Ascending aorta (tissue), 2 donors: ENCODE data around the gene MYH15. TPM values are rescaled to one million over a fixed set of nuclear protein-coding genes. Genes with fewer than 3 reads are reported as not detected.

Source experiments
- DNase-seq, 2 donors: peaks; one replicate each; pipeline ENCODE4 v3.0.0-alpha.2; 2019; ENCODE audit warnings: low spot score in 2 of 2
- H3K27ac ChIP-seq, 2 donors: fragments of 200-600 bp; sonication (generic); one replicate each; pipeline ENCODE4 v1.5.1; 2016 to 2017; ENCODE audit warnings: mild to moderate bottlenecking in 1 of 2
- H3K27me3 ChIP-seq: fragments of 200-600 bp; sonication (generic); one replicate; pipeline ENCODE4 v1.5.1; 2017
- H3K36me3 ChIP-seq, 2 donors: fragments of 200-600 bp; sonication (generic); one replicate each; pipeline ENCODE4 v1.5.1; 2016
- H3K4me1 ChIP-seq, 2 donors: fragments of 200-600 bp; sonication (generic); one replicate each; pipeline ENCODE4 v1.5.1; 2016 to 2017; ENCODE audit warnings: mild to moderate bottlenecking in 1 of 2
- H3K4me3 ChIP-seq, 2 donors: fragments of 200-600 bp; sonication (generic); one replicate each; pipeline ENCODE4 v1.5.1; 2016 to 2017; ENCODE audit warnings: mild to moderate bottlenecking in 1 of 2
- H3K9me3 ChIP-seq, 2 donors: fragments of 200-600 bp; sonication (generic); one replicate each; pipeline ENCODE4 v1.5.1; 2016
- CTCF ChIP-seq, 3 experiments: fragments of 200-600 bp in 2 of 3; fragments of 450-650 bp in 1 of 3; sonication (generic) in 2 of 3; IDR thresholded peaks; one replicate each; pipeline ENCODE4 v1.5.1; 2016 to 2019; ENCODE audit warnings: antibody characterized with exemption in 3 of 3, mild to moderate bottlenecking in 1 of 3, moderate library complexity in 1 of 3
- intact Hi-C: fragments of 100-400 bp; cut with DNase I; formaldehyde crosslinking; loops from one replicate; pipeline ENCODE4 v1.15.1; 2023
- total RNA-seq: library from RNA; depleted of rRNA; stranded (reverse); fragments of >200 nt; gene quantifications from one replicate; pipeline ENCODE4 v1.1.0, GENCODE V29; 2016

The MYH15 gene
- total RNA-seq, 1 donor from 2014 or later, result not detected

DNA sequence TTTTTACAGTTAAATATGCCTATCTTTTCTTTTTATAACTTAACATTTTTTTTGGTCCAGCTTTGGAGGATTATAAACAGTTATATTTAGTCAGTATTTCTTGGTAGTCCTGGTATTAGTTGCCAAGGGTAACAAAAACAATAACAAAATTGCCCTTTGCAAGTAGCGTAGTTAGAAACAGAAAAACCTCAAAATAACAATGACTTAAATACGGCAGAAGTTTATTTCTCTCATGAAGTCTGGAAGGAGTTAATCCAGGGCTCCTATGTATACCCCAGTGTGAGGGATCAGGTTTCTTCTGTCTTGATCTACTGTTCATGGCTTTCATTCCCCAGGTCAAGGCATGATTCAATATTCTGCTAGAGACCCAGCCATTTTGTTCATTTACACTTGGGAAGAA, 14.1 kb upstream of the MYH15 start:
- no peak overlapping the region for H3K4me3 ChIP-seq
- no peak overlapping the region for H3K27ac ChIP-seq
- H3K36me3 ChIP-seq, result no peaks in the 10 kb centered on the region
- intact Hi-C loops, result no loop called here
- no peaks in the 10 kb centered on the region for H3K27me3 ChIP-seq
- TF ChIP-seq CTCF (IDR thresholded peaks at IDR 0.05), result no peak
- no peaks in the 10 kb centered on the region for H3K9me3 ChIP-seq
- H3K4me1 ChIP-seq, result no peaks in the 10 kb centered on the region
- DNase-seq, result no peak

DNA sequence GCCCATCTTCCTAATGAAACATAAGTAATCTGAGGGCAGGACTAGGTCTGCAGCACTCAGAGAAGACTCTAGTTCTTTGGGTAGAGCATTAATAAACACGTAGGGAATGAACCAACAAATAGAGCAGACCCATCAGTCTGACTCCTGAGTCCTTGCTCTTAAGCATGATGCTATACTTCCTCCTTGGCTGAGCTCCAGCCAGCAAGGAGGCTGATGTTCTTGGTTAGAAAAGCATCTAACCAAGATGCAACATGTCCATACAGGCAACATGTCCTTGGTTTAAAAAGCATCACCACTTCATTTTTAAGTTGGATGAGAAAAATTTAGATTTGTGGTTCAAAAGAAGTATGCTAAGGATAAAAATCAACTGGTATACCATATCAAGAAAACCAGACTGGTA, 8.5 kb upstream of the MYH15 start:
- Histone ChIP-seq H3K4me3 (no peak overlapping the region), H3K9me3 (no peaks in the 10 kb centered on the region), H3K36me3 (no peaks in the 10 kb centered on the region), H3K4me1 (no peaks in the 10 kb centered on the region), H3K27ac (no peak overlapping the region), H3K27me3 (no peaks in the 10 kb centered on the region)
- intact Hi-C loops, result no loop called here
- no peak for TF ChIP-seq CTCF (IDR thresholded peaks at IDR 0.05)
- DNase-seq, result no peak

DNA sequence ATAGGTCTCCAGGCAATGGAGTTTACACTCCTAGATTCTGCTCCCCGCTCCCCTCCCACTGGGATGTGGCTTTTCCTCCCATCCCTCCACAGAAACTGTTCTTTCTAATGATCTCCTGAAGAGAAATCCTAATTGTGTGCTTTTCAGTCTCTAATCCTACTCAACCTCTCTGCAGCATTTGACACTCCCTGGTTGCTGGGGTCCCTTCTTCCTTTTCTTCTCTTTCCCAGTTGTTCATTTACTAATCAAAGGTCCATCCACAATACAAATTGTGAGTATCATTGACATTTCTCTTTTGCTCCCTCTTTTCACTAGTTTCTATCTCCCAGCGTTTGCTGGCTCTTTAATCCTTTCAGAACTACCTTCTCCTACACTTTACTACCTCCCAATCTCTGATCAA, 6.5 kb upstream of the MYH15 start:
- Histone ChIP-seq H3K4me3 (no peak overlapping the region), H3K9me3 (no peaks in the 10 kb centered on the region), H3K36me3 (no peaks in the 10 kb centered on the region), H3K27ac (no peak overlapping the region), H3K4me1 (no peaks in the 10 kb centered on the region), H3K27me3 (no peaks in the 10 kb centered on the region)
- no peak for TF ChIP-seq CTCF (IDR thresholded peaks at IDR 0.05)
- DNase-seq, result no peak
- intact Hi-C loops, result no loop called here

- intact Hi-C loops, result no loop called here
- no peaks in the 10 kb centered on the region for H3K4me1 ChIP-seq
- no peak overlapping the region for H3K27ac ChIP-seq
- TF ChIP-seq CTCF (IDR thresholded peaks at IDR 0.05), result no peak
- H3K36me3 ChIP-seq, result no peaks in the 10 kb centered on the region
- no peak for DNase-seq
- H3K4me3 ChIP-seq, result no peak overlapping the region
- no peaks in the 10 kb centered on the region for H3K27me3 ChIP-seq
- H3K9me3 ChIP-seq, result no peaks in the 10 kb centered on the region
Observed at GRCh38 chr3:108513961-108514360, 3.6 kb upstream of the MYH15 start.

- DNase-seq, result no peak
- TF ChIP-seq CTCF (IDR thresholded peaks at IDR 0.05), result no peak
- H3K9me3 ChIP-seq, result no peaks in the 10 kb centered on the region
- intact Hi-C loops, result no loop called here
- no peaks in the 10 kb centered on the region for H3K36me3 ChIP-seq
- no peaks in the 10 kb centered on the region for H3K27me3 ChIP-seq
- no peaks in the 10 kb centered on the region for H3K4me1 ChIP-seq
- no peak overlapping the region for H3K27ac ChIP-seq
- no peak overlapping the region for H3K4me3 ChIP-seq
Observed at GRCh38 chr3:108512671-108513070, 2.3 kb upstream of the MYH15 start.

DNA sequence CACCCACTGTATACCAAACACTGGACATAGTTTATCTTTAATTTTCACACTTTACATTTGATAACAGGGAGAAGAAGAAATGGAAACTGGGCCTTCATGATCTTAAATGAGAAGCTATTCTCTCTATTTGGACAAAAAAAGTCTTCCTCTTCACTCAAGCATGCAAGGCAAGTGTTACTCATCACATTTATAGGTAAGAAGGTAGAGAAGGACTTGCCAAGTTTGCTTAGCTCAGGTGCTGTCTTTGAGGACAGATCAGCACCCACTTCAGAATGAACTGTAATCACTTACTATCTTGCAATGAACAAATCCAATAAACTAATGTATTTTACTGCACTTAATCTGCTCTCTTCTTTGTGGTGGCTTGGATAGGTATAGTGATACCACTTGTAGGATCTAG, 1.1 kb upstream of the MYH15 start:
- intact Hi-C loops, result no loop called here
- Histone ChIP-seq H3K36me3 (no peaks in the 10 kb centered on the region), H3K9me3 (no peaks in the 10 kb centered on the region), H3K4me1 (no peaks in the 10 kb centered on the region), H3K4me3 (no peak overlapping the region), H3K27me3 (no peaks in the 10 kb centered on the region), H3K27ac (no peak overlapping the region)
- no peak for TF ChIP-seq CTCF (IDR thresholded peaks at IDR 0.05)
- DNase-seq, result no peak
